Fibroblast of peridontal ligament (primary cell): ENCODE measurements around the gene MAP6.

Experiments used
- DNase-seq: peaks from one replicate; pipeline ENCODE4 v3.0.0-alpha.2; 2010; ENCODE audit errors: extremely low read depth

The MAP6 gene

DNA sequence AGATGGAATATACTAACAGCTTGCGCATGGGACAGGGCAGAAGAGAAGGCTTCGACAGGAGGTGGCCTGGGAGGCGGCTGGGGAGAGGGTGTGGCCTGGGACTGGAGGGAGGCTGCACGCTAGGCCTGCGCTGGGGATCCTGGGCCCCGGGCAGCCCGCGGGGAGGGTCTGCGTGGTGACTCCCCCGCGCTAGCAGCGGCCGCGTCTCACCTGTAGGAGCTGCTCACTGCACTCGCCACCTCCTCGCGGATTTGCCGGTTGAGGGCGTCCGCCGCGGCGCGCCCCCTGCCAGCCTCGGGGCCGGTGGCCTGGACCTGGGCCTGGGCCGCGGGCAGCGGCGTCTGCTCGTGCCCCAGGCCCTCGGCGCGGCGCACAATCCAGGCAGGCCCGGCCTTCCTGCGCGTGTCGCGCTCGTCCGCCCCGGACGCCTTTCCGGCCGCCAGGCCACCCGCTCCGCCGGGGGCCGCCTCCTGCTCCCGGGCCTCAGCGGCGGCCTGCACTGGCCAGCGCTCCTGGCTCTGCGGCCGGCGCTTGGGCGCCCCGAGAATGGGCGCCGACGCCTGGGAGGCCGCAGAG lies 1.5 kb downstream of the MAP6 start:
- DNase-seq, result no peak

- DNase-seq, result no peak
Observed at GRCh38 chr11:75665990-75666389, 2.8 kb downstream of the MAP6 start.

GRCh38 chr11:75665126-75665525 lies 3.7 kb downstream of the MAP6 start:
- no peak for DNase-seq

DNA sequence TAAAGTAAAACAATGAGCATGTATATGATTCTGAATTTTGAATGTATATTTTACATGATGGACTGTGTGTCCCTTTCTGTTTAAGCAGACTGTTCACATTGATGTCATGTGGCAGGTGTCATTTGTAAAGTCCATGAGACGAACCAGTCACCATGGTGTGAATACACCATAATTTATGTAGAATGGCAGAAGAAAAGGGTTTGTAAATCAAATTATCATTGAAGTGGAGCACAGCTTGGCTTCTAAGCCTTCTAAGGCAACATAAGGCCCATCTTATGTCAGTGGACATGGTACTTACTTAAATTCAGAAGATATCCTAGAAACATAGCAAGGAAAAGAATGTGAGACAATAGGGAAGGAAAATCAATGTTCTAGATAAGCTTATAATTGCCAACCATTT lies 4.4 kb downstream of the MAP6 start:
- DNase-seq, result no peak

GRCh38 chr11:75663808-75664207 lies 5.0 kb downstream of the MAP6 start:
- no peak for DNase-seq

- DNase-seq, result no peak
Observed at GRCh38 chr11:75659836-75660235, 9.0 kb downstream of the MAP6 start.

GRCh38 chr11:75656044-75656727 lies 12.7 kb downstream of the MAP6 start:
- DNase-seq, result no peak

GRCh38 chr11:75655605-75656004 lies 13.2 kb downstream of the MAP6 start:
- DNase-seq, result peak; percentile 20

DNA sequence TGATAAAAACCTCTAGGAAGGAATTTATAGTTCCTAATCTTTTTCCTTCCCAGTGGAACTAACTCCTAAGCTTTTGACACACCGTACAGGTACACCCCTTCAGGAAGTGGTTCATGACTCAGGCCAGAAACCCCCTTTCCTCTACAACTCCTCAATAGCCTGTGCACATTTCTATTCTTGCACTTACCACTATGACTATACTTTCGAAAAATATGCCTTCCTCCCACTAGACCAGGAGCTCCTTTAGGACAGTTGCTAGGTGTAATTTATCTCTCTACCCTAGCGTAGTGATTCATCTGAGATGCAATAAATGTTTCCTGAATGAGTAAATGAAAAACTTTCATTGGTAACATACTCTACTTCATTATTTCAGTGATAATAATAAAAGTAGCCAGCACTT lies 14.5 kb downstream of the MAP6 start:
- no peak for DNase-seq

GRCh38 chr11:75653532-75653931 lies 15.3 kb downstream of the MAP6 start:
- DNase-seq, result no peak

DNA sequence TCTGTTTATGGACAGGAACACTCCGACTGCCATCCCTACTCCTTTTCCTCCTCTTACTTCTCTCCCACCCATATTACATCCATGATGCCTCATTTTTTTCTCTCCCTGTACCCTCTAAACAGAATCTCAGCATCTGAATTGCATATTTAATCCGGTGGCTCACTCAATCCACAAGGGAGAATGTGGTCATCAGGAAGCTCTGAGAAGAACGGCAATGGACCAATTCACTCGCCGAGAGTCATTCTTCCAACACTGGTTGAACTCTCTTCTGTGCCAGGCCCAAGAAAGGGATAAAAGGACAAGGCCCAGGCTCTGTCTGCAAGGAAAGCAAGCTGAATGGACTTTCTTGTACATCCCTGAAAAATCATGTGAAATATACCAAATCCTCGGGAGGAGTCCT lies 15.9 kb downstream of the MAP6 start:
- peak; percentile 35 for DNase-seq

- no peak for DNase-seq
Observed at GRCh38 chr11:75651218-75651617, 17.6 kb downstream of the MAP6 start.

- DNase-seq, result no peak
Observed at GRCh38 chr11:75650167-75650723, 18.6 kb downstream of the MAP6 start.

DNA sequence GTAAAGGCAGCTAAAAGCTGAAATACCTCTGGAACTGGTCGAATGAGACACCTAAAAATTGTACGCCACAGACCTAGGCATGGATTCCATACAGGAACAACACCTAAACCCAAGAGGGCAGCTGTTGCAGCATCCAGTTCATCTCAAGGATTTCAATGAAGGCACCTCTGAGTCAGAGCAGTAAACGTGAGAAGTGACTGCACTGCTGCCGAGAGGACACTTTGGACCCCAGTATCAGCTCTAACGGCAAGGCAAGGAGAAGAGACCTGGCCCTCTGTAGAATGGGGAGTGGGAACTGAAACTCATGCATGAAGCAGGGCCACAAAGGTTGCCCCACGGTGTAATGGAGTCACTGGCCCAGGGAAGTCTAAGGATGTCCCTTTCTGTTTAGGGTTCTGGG lies 23.9 kb downstream of the MAP6 start:
- no peak for DNase-seq

DNA sequence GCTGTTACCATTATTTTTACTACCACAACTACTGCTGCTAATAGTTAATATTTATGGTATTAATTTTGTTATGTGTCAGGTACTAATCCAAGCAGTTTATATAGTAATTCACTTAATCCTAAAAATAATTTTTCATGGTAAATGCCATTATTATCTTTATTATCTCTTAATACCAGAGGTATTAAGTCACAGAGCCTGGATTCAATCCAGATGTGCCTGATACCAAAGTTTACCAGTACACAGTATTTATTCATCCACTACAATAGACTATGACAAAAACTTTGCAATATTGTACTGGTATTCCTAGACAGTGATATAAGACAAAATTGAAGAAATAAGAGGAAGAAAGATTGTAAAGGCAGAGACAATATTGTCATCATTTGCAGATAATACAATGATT lies 24.5 kb downstream of the MAP6 start:
- no peak for DNase-seq

DNA sequence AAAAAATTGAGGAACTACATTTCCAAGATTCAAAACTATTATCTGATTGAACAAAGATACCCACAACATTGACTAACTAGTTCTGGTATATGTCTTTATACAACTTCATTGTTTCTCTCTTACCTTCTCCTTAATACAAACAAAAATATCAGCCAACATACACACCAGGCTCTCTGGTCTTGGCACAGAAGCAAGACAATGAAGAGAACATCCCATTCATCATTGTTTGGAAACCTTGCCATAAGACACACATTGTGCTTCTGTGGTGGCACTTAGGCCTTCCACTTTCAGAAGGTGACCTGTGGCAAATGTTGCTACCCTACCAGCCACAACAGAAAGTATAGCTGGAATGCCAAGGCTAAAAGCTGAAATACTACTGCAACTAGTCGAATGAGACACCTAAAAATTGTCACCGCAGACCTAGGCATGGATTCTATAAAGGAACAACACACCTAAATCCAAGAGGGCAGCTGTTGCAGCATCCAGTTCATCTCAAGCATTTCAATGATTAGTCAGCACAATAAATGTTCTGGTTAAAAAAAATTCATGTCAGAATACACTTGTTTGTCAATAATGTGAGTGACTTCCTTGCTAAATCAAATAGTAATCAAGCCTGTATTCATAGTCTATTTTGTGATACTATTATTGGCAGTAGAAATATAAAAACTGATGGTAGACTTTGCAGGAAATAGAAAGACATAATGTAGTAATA lies 26.3 kb downstream of the MAP6 start:
- DNase-seq, result no peak

- peak; percentile 41 for DNase-seq
Observed at GRCh38 chr11:75639762-75640181, 29.1 kb downstream of the MAP6 start.

DNA sequence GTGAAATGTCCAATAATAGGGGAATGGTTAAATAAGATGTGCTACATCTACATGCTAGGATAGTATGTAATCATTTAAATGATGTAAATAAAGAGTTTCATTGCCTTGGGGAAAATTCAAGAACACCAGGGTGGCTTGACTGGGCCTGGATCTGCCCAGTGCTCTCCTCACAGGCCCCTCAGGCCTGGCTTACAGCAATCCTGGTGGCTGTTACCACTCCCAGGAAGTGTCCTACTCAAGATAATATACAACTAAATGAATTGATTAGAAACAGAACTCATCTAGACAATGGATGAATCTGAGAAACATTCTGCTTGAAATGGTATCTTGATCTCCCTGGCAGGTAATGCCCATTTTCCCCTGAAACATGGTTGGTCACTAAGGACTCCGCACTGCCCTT lies 30.8 kb downstream of the MAP6 start:
- no peak for DNase-seq

GRCh38 chr11:75635066-75635862 lies 33.6 kb downstream of the MAP6 start:
- peak; percentile 77 for DNase-seq

DNA sequence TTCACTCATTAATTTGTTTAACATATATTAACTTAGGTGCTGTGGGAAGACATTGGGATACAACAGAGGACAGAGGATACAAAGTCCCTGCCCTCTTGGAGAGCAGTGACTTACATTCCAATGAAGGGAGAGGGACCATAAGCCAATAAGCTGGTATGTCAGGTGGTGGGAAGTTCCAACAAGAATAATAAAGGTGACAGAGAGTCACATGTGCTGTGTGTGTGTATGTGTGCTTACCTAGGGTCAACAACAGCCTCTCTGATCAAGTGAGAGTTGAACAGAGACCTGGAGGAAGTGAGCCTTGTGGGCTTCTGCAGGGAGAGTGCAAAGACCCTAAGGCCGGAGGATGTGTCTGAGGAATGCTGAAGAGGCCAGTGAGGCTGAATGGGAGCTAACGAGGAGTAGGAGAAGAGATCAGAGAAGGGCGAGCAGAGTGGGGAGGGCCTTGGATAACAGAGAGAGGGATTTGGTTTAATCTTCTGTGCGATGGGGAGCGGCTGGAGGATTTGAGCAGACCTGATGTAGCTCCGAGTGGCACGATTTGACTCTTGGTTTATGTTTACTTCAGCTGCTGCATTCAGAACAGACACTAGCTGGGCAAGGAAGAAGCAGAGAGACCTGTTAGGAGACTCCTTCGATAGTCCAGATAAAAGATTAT lies 35.3 kb downstream of the MAP6 start:
- DNase-seq, result no peak

- DNase-seq, result no peak
Observed at GRCh38 chr11:75632962-75633361, 35.9 kb downstream of the MAP6 start.

DNA sequence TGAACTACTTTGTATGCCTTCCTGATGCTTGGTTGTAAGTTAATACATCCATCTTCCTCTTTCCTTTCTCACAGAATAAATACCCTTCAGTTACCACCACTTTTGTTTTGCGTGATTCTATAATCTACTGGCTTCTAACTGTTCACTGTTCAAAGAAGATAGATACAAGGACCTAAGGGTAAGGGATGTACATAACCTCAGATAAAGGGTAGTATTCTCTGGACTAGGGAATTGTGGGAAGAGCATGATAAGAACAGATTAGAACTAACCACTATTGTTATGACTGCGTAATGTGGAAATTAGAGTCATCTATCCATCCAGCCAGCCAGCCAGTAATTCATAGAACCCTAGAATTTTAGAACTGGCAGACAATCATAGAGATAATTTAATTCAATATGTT lies 36.4 kb downstream of the MAP6 start:
- no peak for DNase-seq
